T-cell (primary cell): Measurements from ENCODE around the gene KIAA1671. TPM values are rescaled to one million over a fixed set of nuclear protein-coding genes. Genes with fewer than 3 reads are reported as not detected.

Source experiments
- ATAC-seq, 4 experiments: fragments of 200-7000 bp in 3 of 4; fragments of 150-1000 bp in 1 of 4; cut with Tn5 transposase; replicated peaks in 1 of 4; 1 replicate in 3 of 4; 2 replicates in 1 of 4; pipeline ENCODE4 v1.10.0; 2021; ENCODE audit warnings: moderate library complexity in 3 of 4, mild to moderate bottlenecking in 2 of 4, moderate number of reproducible peaks in 1 of 4
- CTCF ChIA-PET, 2 donors: fragments of 300-600 bp; sonication (Branson Sonifier 250); formaldehyde crosslinking; loops; one replicate each; lab custom pipeline; 2022; ENCODE audit warnings: antibody characterized with exemption in 2 of 2; lab: Charles Lee
- POLR2A ChIA-PET, 2 donors: fragments of 300-600 bp; sonication (Branson Sonifier 250); formaldehyde crosslinking; loops; one replicate each; lab custom pipeline; 2022; ENCODE audit warnings: antibody characterized with exemption in 2 of 2; lab: Charles Lee
- DNase-seq, 35 experiments: peaks; one replicate each; pipeline versions ENCODE4 v3.0.0 to v3.0.0-alpha.2; 2013 to 2023
- H3K27ac ChIP-seq: one replicate; pipeline ENCODE4 v1.5.1; 2013; ENCODE audit warnings: low read length
- H3K27me3 ChIP-seq, 2 experiments: replicated peaks in 1 of 2; 1 replicate in 1 of 2; 2 replicates in 1 of 2; pipeline versions ENCODE4 v1.6.1 to v1.7.0; 2013; ENCODE audit warnings: low read length in 1 of 2, mixed read lengths in 1 of 2; ENCODE audit not compliant: control insufficient read depth in 2 of 2, insufficient read depth in 2 of 2; ENCODE audit errors: extremely low read depth in 1 of 2
- H3K36me3 ChIP-seq, 2 donors: 1 replicate in 1 of 2; 2 replicates in 1 of 2; pipeline versions ENCODE4 v1.6.1 to v1.7.0; 2013; ENCODE audit warnings: low read length in 1 of 2; ENCODE audit not compliant: control insufficient read depth in 2 of 2, insufficient read depth in 1 of 2; ENCODE audit errors: extremely low read depth in 1 of 2
- H3K4me1 ChIP-seq, 2 experiments: 1 replicate in 1 of 2; 2 replicates in 1 of 2; pipeline versions ENCODE4 v1.6.1 to v1.7.0; 2013; ENCODE audit warnings: low read length in 2 of 2, mixed read lengths in 1 of 2; ENCODE audit not compliant: insufficient read depth in 2 of 2, control insufficient read depth in 1 of 2; ENCODE audit errors: extremely low read depth in 1 of 2
- H3K4me3 ChIP-seq, 2 donors: 1 replicate in 1 of 2; 2 replicates in 1 of 2; pipeline versions ENCODE4 v1.5.1 to v1.7.0; 2013; ENCODE audit warnings: mild to moderate bottlenecking in 2 of 2, low read length in 1 of 2, moderate library complexity in 1 of 2; ENCODE audit not compliant: control insufficient read depth in 1 of 2; ENCODE audit errors: extremely low read depth in 1 of 2
- H3K9me3 ChIP-seq: 2 replicates; pipeline ENCODE4 v1.7.0; 2013
- H3K27ac Mint-ChIP-seq, 2 donors: one replicate each; pipeline ENCODE4 v1.8.0; 2020 to 2021; ENCODE audit warnings: mild to moderate bottlenecking in 2 of 2, mixed read lengths in 2 of 2
- H3K27me3 Mint-ChIP-seq, 2 donors: one replicate each; pipeline ENCODE4 v1.8.0; 2021 to 2022; ENCODE audit warnings: mixed read lengths in 2 of 2
- H3K36me3 Mint-ChIP-seq: one replicate; pipeline ENCODE4 v1.8.0; 2021; ENCODE audit warnings: mixed read lengths
- H3K4me1 Mint-ChIP-seq, 3 donors: one replicate each; pipeline ENCODE4 v1.8.0; 2020 to 2022; ENCODE audit warnings: mixed read lengths in 3 of 3, mild to moderate bottlenecking in 1 of 3
- H3K4me3 Mint-ChIP-seq, 3 donors: one replicate each; pipeline ENCODE4 v1.8.0; 2020 to 2022; ENCODE audit warnings: mild to moderate bottlenecking in 3 of 3, mixed read lengths in 3 of 3, moderate library complexity in 3 of 3
- H3K9me3 Mint-ChIP-seq, 3 donors: one replicate each; pipeline ENCODE4 v1.8.0; 2020 to 2022; ENCODE audit warnings: mixed read lengths in 3 of 3
- WGBS: methylation state at CpG from one replicate; pipeline ENCODE4 v1.1.5; 2013; ENCODE audit warnings: missing lambda C conversion rate; ENCODE audit not compliant: insufficient coverage; 5-methylcytosine and 5-hydroxymethylcytosine counted together
- total RNA-seq, 35 experiments: library from RNA in 6 of 35; stranded (reverse) in 6 of 35; fragments of 120-200 nt in 1 of 35; gene quantifications; one replicate each; pipeline versions ENCODE4 v1.2.1 to v1.2.4 and lab custom pipeline; 2013 to 2026

The KIAA1671 gene
- total RNA-seq, 5 donors from 2014 or later (not counting 1 experiment from before 2014, with no cell fraction given): 5.1 to 20.3 (median 9.0) TPM

DNA sequence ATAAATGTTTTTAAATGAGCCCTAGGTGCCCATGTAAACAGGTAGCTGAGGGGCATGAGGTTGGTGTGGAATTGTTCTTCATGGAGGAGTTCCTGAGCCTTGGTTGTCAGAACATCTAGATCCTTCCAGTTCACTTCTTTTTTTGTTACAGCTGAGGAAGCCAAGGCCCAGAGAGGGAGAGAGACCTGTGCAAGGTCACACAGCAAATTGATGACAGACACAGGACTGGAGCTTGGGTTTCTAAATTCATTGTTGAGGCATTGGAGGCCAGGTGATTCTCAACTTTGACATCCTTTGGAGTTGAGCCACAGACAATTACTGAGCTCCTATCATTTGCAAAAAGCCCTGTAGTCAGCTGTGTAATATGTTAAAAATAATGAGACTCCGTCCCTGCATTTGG is 174.0 kb downstream of the KIAA1671 start:
- Mint-ChIP-seq H3K27me3 (no peaks in the 10 kb centered on the region), H3K4me3 (no peak overlapping the region), H3K4me1 (no peaks in the 10 kb centered on the region), H3K36me3 (peaks cover 2% of the 10 kb centered on the region), H3K9me3 (no peaks in the 10 kb centered on the region), H3K27ac (no peak overlapping the region)
- Histone ChIP-seq H3K9me3 (no peaks in the 10 kb centered on the region), H3K4me3 (no peak overlapping the region), H3K4me1 (no peaks in the 10 kb centered on the region), H3K36me3 (no peaks in the 10 kb centered on the region), H3K27ac (no peak overlapping the region), H3K27me3 (no peaks in the 10 kb centered on the region)
- DNase-seq (no peak), ATAC-seq (no peak)
- ChIA-PET CTCF (interaction anchor here in 1 of 2 donors (0.6 kb wide), 1 partner anchor 596 kb away, joined by 4 read pairs; no protein-coding TSS in a partner anchor), POLR2A (no interaction called here)
- WGBS: no CpG with 5 or more reads among the region's 1 CpG

DNA sequence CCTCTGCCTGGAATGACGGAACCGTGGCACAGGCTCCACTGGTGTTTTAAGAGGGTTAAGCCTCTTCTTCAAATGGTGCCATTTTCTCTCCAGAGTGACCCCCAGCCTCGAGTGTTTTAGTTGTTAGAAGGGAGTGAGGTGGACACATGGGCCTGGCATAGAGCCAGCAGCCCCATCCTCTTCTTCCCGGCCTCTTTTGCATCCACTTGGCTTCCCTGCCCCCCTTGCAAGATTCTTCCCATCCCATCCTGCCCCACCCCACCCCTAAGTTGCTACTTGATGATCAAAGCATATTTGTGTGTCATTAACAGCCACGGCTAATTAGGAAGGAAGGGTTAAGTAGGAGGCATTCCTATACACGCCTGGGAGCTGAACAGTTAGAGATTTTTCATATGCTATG is 174.8 kb downstream of the KIAA1671 start:
- H3K27me3 Mint-ChIP-seq: no peaks in the 10 kb centered on the region
- Histone ChIP-seq H3K27me3 (no peaks in the 10 kb centered on the region), H3K4me3 (no peak overlapping the region), H3K36me3 (no peaks in the 10 kb centered on the region), H3K27ac (no peak overlapping the region), H3K9me3 (no peaks in the 10 kb centered on the region), H3K4me1 (no peaks in the 10 kb centered on the region)
- POLR2A ChIA-PET: no interaction called here
- no peaks in the 10 kb centered on the region for H3K4me1 Mint-ChIP-seq
- CTCF ChIA-PET: no interaction called here
- 69% methylated on average over 2 of the region's 6 CpGs for WGBS
- peaks cover 2% of the 10 kb centered on the region for H3K36me3 Mint-ChIP-seq
- H3K27ac Mint-ChIP-seq: no peak overlapping the region
- H3K9me3 Mint-ChIP-seq: no peaks in the 10 kb centered on the region
- no peak overlapping the region for H3K4me3 Mint-ChIP-seq
- DNase-seq (no peak), ATAC-seq (no peak)

DNA sequence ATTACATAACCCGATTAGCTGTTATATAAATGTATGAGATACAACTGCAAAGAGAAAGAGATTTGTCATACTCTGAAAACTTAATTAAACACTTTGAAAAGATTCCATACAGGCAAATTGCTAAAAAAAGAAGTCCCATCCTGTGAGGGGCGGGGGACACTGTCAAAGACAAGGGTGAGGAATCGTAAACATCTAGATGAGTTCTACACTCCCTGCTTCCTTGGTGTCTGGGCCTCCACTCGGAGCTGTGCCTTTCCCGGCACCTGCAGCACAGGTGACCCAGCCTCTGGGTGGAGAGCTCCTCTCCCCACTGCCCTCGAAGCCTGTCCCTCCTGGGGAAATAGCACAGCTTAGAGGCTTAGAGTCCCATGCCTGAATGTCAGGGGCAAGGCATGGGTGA is 177.9 kb downstream of the KIAA1671 start:
- H3K27me3 Mint-ChIP-seq: no peaks in the 10 kb centered on the region
- ChIA-PET CTCF (no interaction called here), POLR2A (no interaction called here)

DNA sequence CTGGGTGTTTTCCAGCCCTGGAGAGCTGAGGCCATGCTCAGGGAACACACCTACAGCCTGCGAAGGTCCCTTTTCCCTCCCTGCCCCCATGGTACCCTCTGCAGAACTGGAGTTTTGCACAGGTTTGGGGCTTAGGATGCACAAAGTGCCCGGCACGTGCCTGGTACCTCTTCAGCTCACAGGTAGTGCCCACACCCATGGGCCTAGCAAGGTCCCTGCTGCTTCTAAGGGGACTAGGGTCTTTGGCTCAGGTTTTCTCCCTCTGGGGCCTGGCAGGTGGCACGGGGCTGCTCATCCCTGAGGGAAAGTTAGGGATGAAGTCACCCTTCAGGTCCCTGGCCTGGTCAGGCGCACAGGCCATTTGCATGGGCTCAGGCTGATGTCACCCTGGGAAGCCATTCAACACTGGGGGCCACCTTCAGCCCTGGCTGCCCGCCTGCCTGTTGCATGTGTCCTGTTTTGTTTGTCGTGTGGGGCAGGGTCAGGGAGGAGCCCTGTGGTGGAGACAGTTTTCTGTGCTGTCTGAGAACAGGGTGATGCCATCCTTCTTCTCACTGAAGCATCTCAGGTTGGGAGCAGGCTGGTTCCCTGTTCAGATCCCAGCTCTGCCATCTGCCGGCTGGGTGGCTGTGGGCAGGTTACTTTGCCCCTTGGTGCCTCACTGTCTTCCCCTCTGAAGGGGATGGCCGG is 178.8 kb downstream of the KIAA1671 start:
- Histone ChIP-seq H3K27ac (no peak overlapping the region), H3K4me1 (no peaks in the 10 kb centered on the region), H3K4me3 (no peak overlapping the region), H3K9me3 (no peaks in the 10 kb centered on the region), H3K27me3 (no peaks in the 10 kb centered on the region), H3K36me3 (no peaks in the 10 kb centered on the region)
- no peaks in the 10 kb centered on the region for H3K9me3 Mint-ChIP-seq
- ATAC-seq (no peak), DNase-seq (no peak)
- ChIA-PET POLR2A (no interaction called here), CTCF (no interaction called here)
- no peak overlapping the region for H3K4me3 Mint-ChIP-seq
- no peaks in the 10 kb centered on the region for H3K27me3 Mint-ChIP-seq
- H3K4me1 Mint-ChIP-seq: no peaks in the 10 kb centered on the region
- no peaks in the 10 kb centered on the region for H3K36me3 Mint-ChIP-seq
- H3K27ac Mint-ChIP-seq: no peak overlapping the region
- WGBS: 78% methylated on average over 9 of the region's 9 CpGs

More for the DNA sequence above, 177.9 kb downstream of the KIAA1671 start:
- Histone ChIP-seq H3K4me1 (no peaks in the 10 kb centered on the region), H3K27ac (no peak overlapping the region), H3K9me3 (no peaks in the 10 kb centered on the region), H3K36me3 (no peaks in the 10 kb centered on the region), H3K4me3 (no peak overlapping the region), H3K27me3 (no peaks in the 10 kb centered on the region)
- Mint-ChIP-seq H3K27ac (no peak overlapping the region), H3K9me3 (no peaks in the 10 kb centered on the region), H3K4me3 (no peak overlapping the region), H3K4me1 (no peaks in the 10 kb centered on the region), H3K36me3 (no peaks in the 10 kb centered on the region)
- ATAC-seq (no peak), DNase-seq (no peak)
- WGBS: 91% methylated on average over 4 of the region's 6 CpGs

DNA sequence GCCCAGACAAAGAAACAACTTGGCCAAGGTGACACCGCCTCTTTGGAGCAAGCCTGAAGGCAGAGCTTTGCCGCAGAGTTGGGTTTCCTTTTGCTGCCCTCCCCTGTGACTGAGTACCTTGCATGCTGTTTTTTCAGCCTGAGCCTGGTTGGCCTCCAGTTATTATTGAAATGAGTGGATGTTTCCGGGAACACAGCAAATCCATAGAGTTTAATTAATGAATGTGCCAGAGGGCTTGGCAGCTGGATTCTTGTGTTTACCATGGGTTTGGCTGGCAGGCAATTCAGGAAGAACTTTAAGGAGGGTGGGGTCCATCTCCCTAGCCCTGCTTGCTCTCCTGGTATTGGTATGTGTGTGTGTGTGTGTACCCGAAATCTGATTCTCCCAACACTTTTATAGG is 181.5 kb downstream of the KIAA1671 start:
- H3K36me3 ChIP-seq: peaks cover 0 to 2% of the 10 kb centered on the region in 2 donors
- DNase-seq (no peak), ATAC-seq (no peak)
- 93% methylated on average over 2 of the region's 4 CpGs for WGBS
- no peaks in the 10 kb centered on the region for H3K9me3 Mint-ChIP-seq
- H3K4me1 ChIP-seq: no peaks in the 10 kb centered on the region
- H3K9me3 ChIP-seq: no peaks in the 10 kb centered on the region
- H3K27ac Mint-ChIP-seq: no peak overlapping the region
- ChIA-PET POLR2A (no interaction called here), CTCF (no interaction called here)
- H3K27me3 ChIP-seq: no peaks in the 10 kb centered on the region
- peaks cover 13% of the 10 kb centered on the region for H3K36me3 Mint-ChIP-seq
- no peaks in the 10 kb centered on the region for H3K27me3 Mint-ChIP-seq
- no peak overlapping the region for H3K27ac ChIP-seq
- H3K4me3 ChIP-seq: no peak overlapping the region
- H3K4me3 Mint-ChIP-seq: no peak overlapping the region
- H3K4me1 Mint-ChIP-seq: no peaks in the 10 kb centered on the region

DNA sequence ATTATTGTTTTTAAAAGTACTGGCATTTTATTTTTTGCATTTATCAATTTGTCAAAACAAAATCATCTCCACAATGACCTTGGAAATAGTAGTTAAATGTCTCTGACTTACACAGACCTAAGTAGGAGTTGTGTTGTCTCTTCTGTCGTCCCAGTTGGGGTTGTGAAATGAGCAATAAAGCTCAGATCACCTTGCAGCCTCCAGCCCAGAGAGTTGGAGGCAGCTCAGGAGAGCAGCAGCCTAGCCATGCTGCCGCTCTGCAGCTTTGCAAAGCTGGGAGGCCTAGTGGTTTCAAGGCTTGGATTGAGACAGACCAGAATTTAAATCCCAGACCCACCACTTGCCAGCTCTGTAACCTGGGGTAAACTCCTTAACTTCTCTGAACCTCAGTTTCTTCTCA is 181.9 kb downstream of the KIAA1671 start:
- H3K27ac Mint-ChIP-seq: no peak overlapping the region
- no peaks in the 10 kb centered on the region for H3K9me3 Mint-ChIP-seq
- H3K4me3 ChIP-seq: no peak overlapping the region
- ATAC-seq: no peak
- no peaks in the 10 kb centered on the region for H3K27me3 Mint-ChIP-seq
- H3K9me3 ChIP-seq: no peaks in the 10 kb centered on the region
- peaks cover 0 to 2% of the 10 kb centered on the region in 2 donors for H3K36me3 ChIP-seq
- no peak overlapping the region for H3K27ac ChIP-seq
- peaks cover 13% of the 10 kb centered on the region for H3K36me3 Mint-ChIP-seq
- no peaks in the 10 kb centered on the region for H3K27me3 ChIP-seq
- H3K4me3 Mint-ChIP-seq: no peak overlapping the region
- H3K4me1 ChIP-seq: no peaks in the 10 kb centered on the region
- ChIA-PET CTCF (no interaction called here), POLR2A (no interaction called here)
- no CpG with 5 or more reads among the region's 2 CpGs for WGBS
- no peak for DNase-seq
- no peaks in the 10 kb centered on the region for H3K4me1 Mint-ChIP-seq
